Muscle of arm (tissue), 12 donors: Measurements from ENCODE around the gene EPHB6. TPM values are rescaled to one million over a fixed set of nuclear protein-coding genes. Genes with fewer than 3 reads are reported as not detected.

Experiments
- DNase-seq: peaks from one replicate; pipeline ENCODE4 v3.0.0-alpha.2; 2013
- polyA plus RNA-seq, 12 donors: library from polyadenylated mRNA; unstranded; fragments of 120-200 nt; gene quantifications; one replicate each; pipeline ENCODE4 v1.2.1, GENCODE V29; 2013; ENCODE audit not compliant: insufficient read length in 12 of 12

The EPHB6 gene
- polyA plus RNA-seq, 12 donors = 2.1 to 34.3 (median 5.1) TPM; not detected in 1

- no peak for DNase-seq
Observed at GRCh38 chr7:142864980-142865747, 10.3 kb downstream of the EPHB6 start.

GRCh38 chr7:142865766-142866165 lies 10.9 kb downstream of the EPHB6 start:
- no peak for DNase-seq

- no peak for DNase-seq
Observed at GRCh38 chr7:142866361-142867096, 11.7 kb downstream of the EPHB6 start.

GRCh38 chr7:142867097-142867378 lies 12.2 kb downstream of the EPHB6 start:
- DNase-seq = no peak

- DNase-seq = no peak
Observed at GRCh38 chr7:142867398-142868187, 12.7 kb downstream of the EPHB6 start.

- no peak for DNase-seq
Observed at GRCh38 chr7:142868188-142868985, 13.5 kb downstream of the EPHB6 start.

- no peak for DNase-seq
Observed at GRCh38 chr7:142868986-142869415, 14.1 kb downstream of the EPHB6 start.

- no peak for DNase-seq
Observed at GRCh38 chr7:142869434-142869833, 14.6 kb downstream of the EPHB6 start.

- no peak for DNase-seq
Observed at GRCh38 chr7:142870147-142870559, 15.3 kb downstream of the EPHB6 start.

GRCh38 chr7:142870566-142871259 lies 15.8 kb downstream of the EPHB6 start:
- DNase-seq = no peak

GRCh38 chr7:142871260-142872105 lies 16.6 kb downstream of the EPHB6 start:
- DNase-seq = no peak

GRCh38 chr7:142872106-142872675 lies 17.3 kb downstream of the EPHB6 start:
- DNase-seq = no peak

GRCh38 chr7:142873281-142873784 lies 18.5 kb downstream of the EPHB6 start:
- DNase-seq = no peak

GRCh38 chr7:142873871-142874270 lies 19.0 kb downstream of the EPHB6 start:
- DNase-seq = no peak

- no peak for DNase-seq
Observed at GRCh38 chr7:142874409-142874808, 19.5 kb downstream of the EPHB6 start.

- no peak for DNase-seq
Observed at GRCh38 chr7:142874837-142875236, 20.0 kb downstream of the EPHB6 start.

GRCh38 chr7:142875456-142875855 lies 20.6 kb downstream of the EPHB6 start:
- no peak for DNase-seq

GRCh38 chr7:142876236-142876960 lies 21.5 kb downstream of the EPHB6 start:
- no peak for DNase-seq
